Stimulated activated CD8-positive, alpha-beta memory T cell treated with anti-CD3 and anti-CD28 coated beads, Interleukin-4, amount 100 ng/mL, for 1 hour (primary cell): Measurements from ENCODE around the gene STOML2.

Experiments
- DNase-seq, 2 donors: peaks; one replicate each; pipeline ENCODE4 v3.0.0-alpha.2; 2020; ENCODE audit warnings: low read depth in 2 of 2, low spot score in 1 of 2

STOML2 gene

DNA sequence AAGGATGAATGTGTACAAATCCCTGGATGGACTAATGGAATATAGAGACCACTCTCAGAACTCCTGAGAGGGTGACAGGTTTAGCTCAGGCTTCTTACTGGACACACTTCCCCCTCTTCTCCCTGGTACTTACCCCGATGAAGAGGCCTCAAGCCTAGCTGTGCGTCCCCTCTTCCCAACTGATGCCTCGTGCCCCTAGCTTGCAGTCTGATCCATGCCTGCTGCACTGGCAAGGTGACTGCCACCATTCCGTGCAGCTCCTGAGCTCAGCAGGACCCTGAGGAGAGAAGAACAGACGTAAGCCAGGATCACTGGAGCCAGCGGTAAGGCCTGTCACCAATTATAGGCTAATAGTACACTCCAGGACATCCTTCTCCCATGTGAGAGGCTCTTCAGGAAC is 5.5 kb upstream of the STOML2 start:
- DNase-seq, result no peak

DNA sequence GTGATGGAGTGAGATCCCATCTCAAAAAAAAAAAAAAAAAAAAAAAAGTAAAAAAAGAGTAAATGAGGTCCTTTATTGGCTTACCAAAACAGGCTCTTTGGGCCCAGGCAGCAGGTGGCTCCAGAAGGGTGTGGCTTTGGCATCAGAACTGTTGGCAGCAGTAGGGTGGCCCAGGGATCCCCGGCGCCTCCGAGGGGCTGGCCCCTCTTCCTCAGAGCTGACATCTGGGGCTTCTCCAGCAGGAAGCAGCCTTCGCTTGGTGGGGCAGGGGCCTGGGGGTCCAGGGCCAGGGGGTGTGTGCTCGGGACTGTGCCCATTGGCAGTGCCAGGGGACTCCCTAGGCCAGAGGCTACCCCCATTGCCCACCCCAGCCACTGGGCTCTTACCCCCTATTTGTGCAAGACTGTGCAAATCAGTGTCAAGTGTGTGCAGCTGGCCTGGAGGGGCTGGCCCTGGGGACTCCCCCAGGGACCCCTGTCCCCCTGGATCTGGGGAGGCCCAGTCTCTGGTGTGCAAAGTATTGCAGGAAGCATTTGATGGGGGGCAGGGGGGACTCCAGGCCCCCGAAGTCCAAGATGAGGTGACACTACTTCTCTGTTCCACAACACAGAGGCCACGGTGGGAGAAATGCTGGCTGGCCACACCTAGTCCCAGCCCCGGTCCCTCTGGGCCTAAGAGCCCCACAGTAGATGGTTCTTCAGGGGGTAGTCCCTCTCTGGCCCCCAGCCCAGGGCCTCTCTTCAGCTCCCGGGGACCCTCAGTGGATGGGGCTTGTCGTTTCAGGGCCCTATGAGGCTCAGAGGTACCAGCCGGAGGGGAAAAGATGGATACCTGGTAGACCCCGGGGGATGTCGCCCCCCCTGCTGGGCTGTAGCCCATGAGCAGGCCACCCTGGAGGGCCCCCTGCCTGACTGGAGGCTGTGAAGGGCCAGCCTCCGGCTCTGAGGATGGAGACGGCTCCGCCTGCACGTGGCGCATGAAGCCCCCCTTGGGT is 4.7 kb upstream of the STOML2 start:
- no peak for DNase-seq

GRCh38 chr9:35106343-35106730 is 3.4 kb upstream of the STOML2 start:
- no peak for DNase-seq

GRCh38 chr9:35105571-35106342 is 2.8 kb upstream of the STOML2 start:
- no peak for DNase-seq

GRCh38 chr9:35105126-35105525 is 2.2 kb upstream of the STOML2 start:
- DNase-seq, result no peak

DNA sequence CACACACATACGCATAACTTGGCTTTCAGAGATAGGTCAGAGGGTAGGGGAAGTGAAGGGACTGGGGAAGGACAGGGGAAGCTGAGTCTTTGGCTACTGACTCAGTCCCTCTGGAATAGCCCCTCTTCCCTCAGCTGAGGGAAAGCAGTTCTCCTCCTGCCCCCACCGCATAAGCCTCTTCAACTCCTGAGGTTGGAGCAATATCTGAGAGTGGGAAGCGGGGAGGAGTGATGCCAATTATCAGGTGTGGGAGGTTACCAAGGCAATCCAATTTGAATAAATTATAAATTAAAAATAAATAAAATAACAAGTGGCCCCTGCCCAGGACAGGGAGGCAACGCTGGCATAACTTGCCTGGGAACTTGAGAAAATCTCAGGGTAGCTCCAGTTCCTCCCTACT is 1.7 kb upstream of the STOML2 start:
- no peak for DNase-seq

- no peak for DNase-seq
These were observed 795 bp upstream of the STOML2 start for GRCh38 chr9:35103660-35104191.

GRCh38 chr9:35102465-35102768 is 514 bp downstream of the STOML2 start:
- DNase-seq, result no peak

GRCh38 chr9:35097573-35097972 is 5.4 kb downstream of the STOML2 start:
- no peak for DNase-seq

- peak; percentile 70 to 79 for DNase-seq
These were observed 6.7 kb downstream of the STOML2 start, which contains the start of gene PIGO for GRCh38 chr9:35096035-35096849. TSS of gene PIGO (minus strand) at chr9:35096591. CDS start at chr9:35095565, 1,026 bp downstream.

- DNase-seq, result no peak
These were observed 11.4 kb downstream of the STOML2 start for GRCh38 chr9:35091536-35091935.

DNA sequence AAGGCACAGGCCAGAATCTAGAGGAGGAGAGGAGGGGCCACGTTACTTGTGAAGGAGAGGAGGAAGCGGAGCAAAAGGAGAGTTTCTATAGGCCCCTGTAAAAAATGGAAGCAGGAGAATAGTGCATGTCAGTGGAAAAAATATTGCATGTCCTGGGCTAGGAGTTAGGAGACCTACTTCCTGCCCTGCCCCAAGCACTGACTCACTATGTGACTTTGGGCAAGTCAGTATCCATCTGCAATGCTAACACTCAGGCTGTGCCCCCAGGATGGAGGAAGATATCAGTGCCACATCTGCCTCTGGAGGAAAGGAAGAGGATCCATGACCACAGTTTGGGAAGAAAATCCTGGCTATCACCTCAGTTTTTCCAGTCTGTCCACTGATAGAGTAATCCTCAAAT is 13.5 kb downstream of the STOML2 start:
- DNase-seq, result no peak

GRCh38 chr9:35085078-35085477 is 17.9 kb downstream of the STOML2 start:
- no peak for DNase-seq

DNA sequence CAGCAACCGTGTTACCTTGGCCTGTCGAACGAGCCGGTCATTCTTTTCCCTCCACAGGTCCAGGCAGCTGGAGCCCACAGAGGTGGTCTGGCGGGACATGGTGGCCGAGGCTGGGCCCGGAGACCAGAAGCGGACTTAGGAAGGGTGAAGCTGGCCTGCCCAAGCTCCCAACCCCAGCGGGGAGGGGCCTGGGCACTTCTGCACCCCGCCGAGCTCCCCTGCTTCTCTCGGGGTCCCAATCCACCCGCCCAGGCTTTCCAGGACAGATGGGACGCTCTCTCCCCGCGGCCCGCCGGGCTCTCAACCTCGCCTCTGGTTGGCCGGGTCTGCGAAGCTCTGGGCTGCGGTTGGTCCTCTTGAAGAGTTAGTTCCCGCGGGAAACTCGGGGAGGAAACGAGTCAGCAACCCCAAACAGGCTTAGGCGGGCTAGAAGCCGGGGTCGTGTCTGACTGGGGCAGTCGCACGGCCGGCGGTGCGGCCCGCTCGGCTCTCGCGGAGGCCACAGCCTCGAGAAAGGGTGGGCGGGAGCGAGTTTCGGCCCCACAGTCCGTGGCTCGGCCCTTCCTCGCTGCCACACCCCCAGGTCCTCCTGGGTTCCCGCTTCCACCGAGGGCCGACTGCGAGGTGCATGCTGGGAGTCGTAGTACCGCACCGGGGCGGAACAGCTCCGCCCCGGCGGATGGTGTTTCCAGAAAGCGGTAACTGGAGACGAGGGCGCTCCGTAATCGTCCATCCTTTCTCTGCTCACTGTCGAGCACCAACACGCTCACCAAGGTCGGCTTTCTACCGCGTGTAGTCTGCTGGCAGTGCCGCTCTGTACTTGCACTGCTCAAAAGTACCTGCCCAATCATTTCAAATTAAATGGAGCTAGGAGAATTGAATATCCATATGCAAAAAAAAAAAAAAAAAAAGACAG is 23.2 kb downstream of the STOML2 start, which contains the start of gene FANCG:
FANCG (minus strand) TSS at position 517 of the 916 bp plus-strand sequence; CDS start at position 99, 418 bp downstream.
- peak; percentile 49 to 54 for DNase-seq

GRCh38 chr9:35079041-35079425 is 23.9 kb downstream of the STOML2 start:
- DNase-seq, result no peak

- DNase-seq, result no peak
These were observed 24.9 kb downstream of the STOML2 start for GRCh38 chr9:35078066-35078465.

DNA sequence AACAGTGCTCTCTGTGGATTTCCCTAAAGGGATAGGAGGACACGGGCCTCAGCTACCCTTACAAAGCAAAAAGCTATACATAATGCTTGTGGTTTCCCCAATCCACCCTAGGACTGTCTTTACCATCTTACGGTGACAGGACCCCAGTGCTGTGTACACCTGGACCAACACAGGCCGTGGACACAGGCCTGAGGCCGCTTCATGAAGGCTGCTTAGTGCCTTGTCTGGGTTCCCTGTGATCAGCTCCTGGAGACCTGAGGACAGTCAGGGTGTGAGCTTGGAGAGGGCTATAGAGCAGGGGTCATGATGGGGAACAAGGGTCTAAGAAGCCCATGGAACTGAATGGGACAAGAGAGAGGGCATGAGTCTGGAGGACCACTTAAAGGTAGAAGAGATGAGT is 26.1 kb downstream of the STOML2 start:
- no peak for DNase-seq

DNA sequence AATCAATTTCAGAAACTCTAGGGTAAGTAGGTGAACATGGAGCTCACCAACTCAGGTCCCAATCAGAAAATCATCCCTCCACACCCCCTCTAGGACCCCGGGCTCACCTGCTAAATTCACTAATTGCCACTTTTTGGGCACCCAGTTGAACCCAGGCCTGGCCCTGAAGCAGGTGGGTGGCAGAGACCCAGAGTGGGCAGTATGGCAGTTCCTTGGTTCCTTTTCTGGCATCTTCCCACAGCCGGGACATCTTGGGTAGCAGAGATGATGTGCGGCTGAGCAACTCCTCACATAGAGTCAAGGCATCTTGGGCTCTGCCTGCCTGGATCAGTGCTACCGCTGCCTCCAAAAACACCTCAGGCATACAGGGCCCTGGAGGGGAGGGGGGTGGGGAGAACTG is 27.6 kb downstream of the STOML2 start:
- DNase-seq, result no peak

GRCh38 chr9:35074791-35075190 is 28.1 kb downstream of the STOML2 start:
- no peak for DNase-seq

DNA sequence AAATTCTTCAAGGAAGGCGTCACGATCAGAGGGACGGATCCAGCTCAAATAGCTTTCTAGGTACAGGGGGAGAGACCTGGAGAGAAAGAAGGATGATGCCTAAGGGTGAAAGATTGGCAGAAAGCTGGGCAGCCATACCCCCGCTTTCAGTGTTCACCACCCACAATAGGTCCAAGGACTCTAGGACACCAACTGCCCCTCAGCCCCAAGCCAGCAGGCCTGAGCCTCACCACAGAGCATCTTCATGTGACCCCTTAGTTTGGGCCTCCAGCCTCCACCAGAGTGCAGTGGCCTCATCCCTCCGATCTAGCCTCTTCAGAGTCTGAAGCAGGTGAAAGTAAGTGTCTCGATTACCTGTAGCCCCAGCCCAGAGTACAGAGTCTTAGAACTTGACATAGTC is 28.8 kb downstream of the STOML2 start:
- DNase-seq, result no peak
